Measurements from ENCODE around the gene AMACR. TPM values are rescaled to one million over a fixed set of nuclear protein-coding genes. Genes with fewer than 3 reads are reported as not detected.

AMACR gene
- total and polyA plus RNA-seq, 10 of the 15 experiments (the other 5 are each of a cell fraction or from before 2014, with no cell fraction given), result 2.6 to 20.4 (median 10.4) TPM

- FAIRE-seq (no peak), ATAC-seq (no peak), DNase-seq (ENCODE audit: low read depth, low spot score) (no peak)
- intact Hi-C loops (cut with micrococcal nuclease; ENCODE audit: unreplicated experiment), result no loop called here
- ChIA-PET RAD21 (ENCODE audit: unreplicated experiment) (no interaction called here), SMC1A (ENCODE audit: uncharacterized antibody, unreplicated experiment) (interaction anchor here (1.7 kb wide), 1 partner anchor 379 kb away, joined by 3 read pairs; no protein-coding TSS in a partner anchor), POLR2A (no interaction called here), CTCF (interaction anchor here (2.0 to 8.9 kb wide), 2 partner anchors 12 to 24 kb away, joined by 5 to 63 read pairs; no protein-coding TSS in a partner anchor)
- no TSS peak for BruUV-seq (replicated peaks)
- H3K9me3 ChIP-seq (replicated peaks; ENCODE audit: control insufficient read depth, insufficient read depth, low read length), result no peaks in the 10 kb centered on the region; the same call in 2 of the 3 replicates
- TF ChIP-seq SUPT20H (IDR thresholded peaks at IDR 0.05; ENCODE audit: borderline replicate concordance, control insufficient read depth, low read depth, low read length), result no peak
- no peak for TF ChIP-seq HDAC2 (IDR thresholded peaks at IDR 0.05)
- no peak for TF ChIP-seq SREBF1 (IDR thresholded peaks at IDR 0.05; ENCODE audit: low read length)
- no peak for TF ChIP-seq CREB1 (IDR thresholded peaks at IDR 0.05; ENCODE audit: low read depth)
- H3K79me2 ChIP-seq (ENCODE audit: control insufficient read depth, insufficient read depth, low read length), result no peaks in the 10 kb centered on the region
- H2AFZ ChIP-seq (ENCODE audit: control insufficient read depth, low read depth, low read length), result no peak overlapping the region
- H3K27me3 ChIP-seq (replicated peaks in 1 of 2; ENCODE audit: control insufficient read depth in 2 of 2, insufficient read depth in 2 of 2, low read length in 1 of 2), result no peaks in the 10 kb centered on the region
- in situ Hi-C loops (cut with MboI), result no loop called here
- WGBS (ENCODE audit: insufficient coverage, insufficient replicate concordance, low lambda C conversion rate, missing lambda C conversion rate), result 67% methylated on average over 2 of the region's 2 CpGs
- no peak overlapping the region for H3K27ac ChIP-seq (ENCODE audit: control insufficient read depth, insufficient read depth)
- H3K36me3 ChIP-seq (ENCODE audit: control insufficient read depth in 2 of 2, insufficient read depth in 2 of 2, low read length in 1 of 2), result no peaks in the 10 kb centered on the region
- no peaks in the 10 kb centered on the region for H4K20me1 ChIP-seq (ENCODE audit: control insufficient read depth, insufficient read depth)
- no peak overlapping the region for H3K9ac ChIP-seq (ENCODE audit: control insufficient read depth, insufficient read depth, low read length)
- H3K4me1 ChIP-seq (ENCODE audit: control insufficient read depth, insufficient read depth, low read length), result no peaks in the 10 kb centered on the region
- H3K4me2 ChIP-seq (ENCODE audit: control insufficient read depth, insufficient read depth), result no peak overlapping the region
- H3K4me3 ChIP-seq, result no peak overlapping the region
Measured at GRCh38 chr5:33958176-33958575, 49.7 kb downstream of the AMACR start.

- ATAC-seq, result no peak
- FAIRE-seq, result no peak
- Histone ChIP-seq H3K4me2 (ENCODE audit: control insufficient read depth, insufficient read depth) (no peak overlapping the region), H3K9me3 (replicated peaks; ENCODE audit: control insufficient read depth, insufficient read depth, low read length) (no peaks in the 10 kb centered on the region; the same call in 2 of the 3 replicates), H3K27me3 (replicated peaks in 1 of 2; ENCODE audit: control insufficient read depth in 2 of 2, insufficient read depth in 2 of 2, low read length in 1 of 2) (no peaks in the 10 kb centered on the region), H3K36me3 (ENCODE audit: control insufficient read depth in 2 of 2, insufficient read depth in 2 of 2, low read length in 1 of 2) (no peaks in the 10 kb centered on the region), H3K9ac (ENCODE audit: control insufficient read depth, insufficient read depth, low read length) (no peak overlapping the region), H3K79me2 (ENCODE audit: control insufficient read depth, insufficient read depth, low read length) (no peaks in the 10 kb centered on the region), H3K27ac (ENCODE audit: control insufficient read depth, insufficient read depth) (no peak overlapping the region), H3K4me3 (no peak overlapping the region), H3K4me1 (ENCODE audit: control insufficient read depth, insufficient read depth, low read length) (no peaks in the 10 kb centered on the region), H2AFZ (ENCODE audit: control insufficient read depth, low read depth, low read length) (no peak overlapping the region), H4K20me1 (ENCODE audit: control insufficient read depth, insufficient read depth) (no peaks in the 10 kb centered on the region)
- RAD21 ChIA-PET (ENCODE audit: unreplicated experiment), result no interaction called here
- WGBS (ENCODE audit: insufficient coverage, insufficient replicate concordance, low lambda C conversion rate, missing lambda C conversion rate), result 45% methylated on average over 2 of the region's 2 CpGs
- intact Hi-C loops (cut with micrococcal nuclease; ENCODE audit: unreplicated experiment) (no loop called here), in situ Hi-C loops (cut with MboI) (no loop called here)
- SMC1A ChIA-PET (ENCODE audit: uncharacterized antibody, unreplicated experiment), result interaction anchor here (1.0 to 1.7 kb wide), 4 partner anchors 9 to 378 kb away, joined by 3 read pairs; no protein-coding TSS in a partner anchor
- no peak for DNase-seq (ENCODE audit: low read depth, low spot score)
- BruUV-seq (replicated peaks), result no TSS peak
- no peak for TF ChIP-seq EZH2 (IDR thresholded peaks at IDR 0.05; ENCODE audit: borderline replicate concordance, control insufficient read depth, low read depth, low read length)
- no peak for TF ChIP-seq RBBP5 (conservative IDR thresholded peaks at IDR 0.05)
- TF ChIP-seq NFIC (IDR thresholded peaks at IDR 0.05; ENCODE audit: low read depth, low read length), result no peak
- no peak for TF ChIP-seq CBX3 (IDR thresholded peaks at IDR 0.05; ENCODE audit: borderline replicate concordance, low read depth)
- TF ChIP-seq YBX1 (IDR thresholded peaks at IDR 0.05), result no peak
- no peak for TF ChIP-seq RELA (IDR thresholded peaks at IDR 0.05; ENCODE audit: borderline replicate concordance, partially characterized antibody)
- TF ChIP-seq EGR1 (IDR thresholded peaks at IDR 0.05; ENCODE audit: borderline replicate concordance in 1 of 2, low read depth in 2 of 2, low read length in 2 of 2), result no peak
- no peak for TF ChIP-seq MYC (IDR thresholded peaks at IDR 0.05; ENCODE audit: insufficient read depth, insufficient read length, insufficient replicate concordance, low read length, severe bottlenecking)
- no peak for TF ChIP-seq ZNF384 (IDR thresholded peaks at IDR 0.05; ENCODE audit: borderline replicate concordance, low read depth, low read length)
- POLR2A ChIA-PET, result no interaction called here
- CTCF ChIA-PET, result interaction anchor here (2.0 to 8.9 kb wide), 2 partner anchors 12 to 23 kb away, joined by 5 to 63 read pairs; no protein-coding TSS in a partner anchor
Measured at GRCh38 chr5:33957577-33958150, 50.2 kb downstream of the AMACR start.

Measured in GM12878 (cell line).